ENCODE results near the gene APBA1. TPM values are rescaled to one million over a fixed set of nuclear protein-coding genes. Genes with fewer than 3 reads are reported as not detected.

Gene APBA1
- polyA plus RNA-seq, 1 experiment: 6.7 TPM

DNA sequence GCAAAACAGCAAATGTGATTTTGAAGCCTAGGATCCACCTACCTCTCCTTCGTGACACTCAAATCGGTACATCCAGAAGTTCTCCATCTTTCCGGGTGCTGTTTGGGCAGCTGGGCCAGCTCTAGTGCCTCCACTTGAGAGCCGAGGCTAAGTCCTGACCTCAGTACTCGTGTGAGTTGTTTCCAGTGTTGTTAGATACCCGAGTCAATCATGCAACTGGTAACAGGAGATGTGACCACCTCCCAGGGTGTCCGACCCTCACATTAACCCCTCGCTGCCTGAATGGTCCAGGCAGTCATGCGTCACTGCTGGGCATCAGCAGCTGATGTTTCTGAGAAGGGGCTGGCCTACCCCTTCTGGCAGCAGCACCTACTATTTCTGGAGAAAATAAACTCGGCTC lies 176.9 kb downstream of the APBA1 start:
- TF ChIP-seq CTCF (IDR thresholded peaks at IDR 0.05; ENCODE audit: low read depth, low read length): no peak
- no peak overlapping the region for H3K27ac ChIP-seq (ENCODE audit: low read depth, low read length)
- no peaks in the 10 kb centered on the region for H3K9me3 ChIP-seq (ENCODE audit: control insufficient read depth, insufficient read depth, low read length)
- POLR2A ChIA-PET: no interaction called here
- CTCF ChIA-PET: no interaction called here
- no peaks in the 10 kb centered on the region for H3K27me3 ChIP-seq (ENCODE audit: control insufficient read depth, insufficient read depth, low read length)
- DNase-seq (ENCODE audit: low read depth, low spot score): no peak
- no peak overlapping the region for H3K4me3 ChIP-seq (ENCODE audit: low read depth, low read length)

- POLR2A ChIA-PET: no interaction called here
Measured at GRCh38 chr9:69494763-69495162, 177.4 kb downstream of the APBA1 start.

GRCh38 chr9:69494208-69494607 lies 178.0 kb downstream of the APBA1 start:
- H3K9me3 ChIP-seq (ENCODE audit: control insufficient read depth, insufficient read depth, low read length): no peaks in the 10 kb centered on the region
- H3K27me3 ChIP-seq (ENCODE audit: control insufficient read depth, insufficient read depth, low read length): no peaks in the 10 kb centered on the region
- TF ChIP-seq CTCF (IDR thresholded peaks at IDR 0.05; ENCODE audit: low read depth, low read length): no peak
- H3K27ac ChIP-seq (ENCODE audit: low read depth, low read length): no peak overlapping the region
- POLR2A ChIA-PET: no interaction called here
- CTCF ChIA-PET: no interaction called here
- DNase-seq (ENCODE audit: low read depth, low spot score): no peak
- no peak overlapping the region for H3K4me3 ChIP-seq (ENCODE audit: low read depth, low read length)

More at GRCh38 chr9:69494763-69495162, 177.4 kb downstream of the APBA1 start:
- Histone ChIP-seq H3K27me3 (ENCODE audit: control insufficient read depth, insufficient read depth, low read length) (no peaks in the 10 kb centered on the region), H3K9me3 (ENCODE audit: control insufficient read depth, insufficient read depth, low read length) (no peaks in the 10 kb centered on the region), H3K27ac (ENCODE audit: low read depth, low read length) (no peak overlapping the region), H3K4me3 (ENCODE audit: low read depth, low read length) (no peak overlapping the region)
- no peak for TF ChIP-seq CTCF (IDR thresholded peaks at IDR 0.05; ENCODE audit: low read depth, low read length)
- CTCF ChIA-PET: no interaction called here
- DNase-seq (ENCODE audit: low read depth, low spot score): no peak

GRCh38 chr9:69486498-69486897 lies 185.7 kb downstream of the APBA1 start:
- H3K27ac ChIP-seq (ENCODE audit: low read depth, low read length): no peak overlapping the region
- no peaks in the 10 kb centered on the region for H3K9me3 ChIP-seq (ENCODE audit: control insufficient read depth, insufficient read depth, low read length)
- CTCF ChIA-PET: no interaction called here
- no peak overlapping the region for H3K4me3 ChIP-seq (ENCODE audit: low read depth, low read length)
- TF ChIP-seq CTCF (IDR thresholded peaks at IDR 0.05; ENCODE audit: low read depth, low read length): no peak
- POLR2A ChIA-PET: no interaction called here
- H3K27me3 ChIP-seq (ENCODE audit: control insufficient read depth, insufficient read depth, low read length): no peaks in the 10 kb centered on the region
- DNase-seq (ENCODE audit: low read depth, low spot score): no peak

DNA sequence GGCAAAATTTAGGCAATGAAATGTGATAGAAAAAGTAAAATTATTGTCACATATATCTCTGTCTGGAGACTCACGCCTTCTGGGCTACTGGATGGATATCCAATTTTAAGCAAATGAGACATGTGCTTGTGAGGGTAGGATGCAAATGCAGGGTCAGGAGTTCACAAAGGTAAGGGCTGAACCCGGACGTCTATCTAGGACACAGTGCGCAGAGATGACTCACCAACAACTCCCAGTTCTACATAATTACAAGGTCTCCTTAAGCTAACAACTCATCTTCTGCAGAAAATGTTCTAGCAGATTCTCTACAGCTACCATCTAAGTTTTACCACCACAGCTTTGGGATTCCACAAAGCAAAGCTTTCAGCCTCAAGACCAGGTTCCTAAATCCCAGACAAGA lies 186.7 kb downstream of the APBA1 start:
- ChIA-PET CTCF (no interaction called here), POLR2A (no interaction called here)
- H3K27ac ChIP-seq (ENCODE audit: low read depth, low read length): no peak overlapping the region
- no peak overlapping the region for H3K4me3 ChIP-seq (ENCODE audit: low read depth, low read length)
- TF ChIP-seq CTCF (IDR thresholded peaks at IDR 0.05; ENCODE audit: low read depth, low read length): no peak
- no peaks in the 10 kb centered on the region for H3K9me3 ChIP-seq (ENCODE audit: control insufficient read depth, insufficient read depth, low read length)
- DNase-seq (ENCODE audit: low read depth, low spot score): no peak
- H3K27me3 ChIP-seq (ENCODE audit: control insufficient read depth, insufficient read depth, low read length): no peaks in the 10 kb centered on the region

All from AG04450 (cell line).